HepG2 (cell line): ENCODE measurements around the gene RAPGEF5. TPM values are rescaled to one million over a fixed set of nuclear protein-coding genes. Genes with fewer than 3 reads are reported as not detected.

Source experiments
- ATF7 ChIP-seq, 2 experiments: fragments of 450-650 bp in 1 of 2; sonication (generic) in 1 of 2; formaldehyde crosslinking in 1 of 2; IDR thresholded peaks; 2 replicates each; pipeline versions ENCODE4 v1.4.0 to v1.6.1; 2016 to 2020; ENCODE audit warnings: antibody characterized with exemption in 1 of 2, mild to moderate bottlenecking in 1 of 2, missing genetic modification reagents in 1 of 2
- CBX5 ChIP-seq: sonication (generic); formaldehyde crosslinking; IDR thresholded peaks from 2 replicates; pipeline ENCODE4 v1.4.0; 2020; ENCODE audit warnings: missing genetic modification reagents, borderline replicate concordance
- GLI4 ChIP-seq: sonication (generic); formaldehyde crosslinking; IDR thresholded peaks from 2 replicates; pipeline ENCODE4 v1.5.1; 2020; ENCODE audit warnings: missing genetic modification reagents, mild to moderate bottlenecking, moderate library complexity, borderline replicate concordance
- GTF3A ChIP-seq: sonication (generic); formaldehyde crosslinking; conservative IDR thresholded peaks from 2 replicates; pipeline ENCODE4 v1.4.0; 2020; ENCODE audit warnings: mild to moderate bottlenecking, missing genetic modification reagents
- HES4 ChIP-seq: sonication (generic); formaldehyde crosslinking; IDR thresholded peaks from 2 replicates; pipeline ENCODE4 v1.9.0; 2021; ENCODE audit warnings: mild to moderate bottlenecking, missing genetic modification reagents, borderline replicate concordance
- HOXA5 ChIP-seq: sonication (generic); formaldehyde crosslinking; IDR thresholded peaks from 2 replicates; pipeline ENCODE4 v1.4.0; 2020; ENCODE audit warnings: missing genetic modification reagents
- KLF9 ChIP-seq: IDR thresholded peaks from 2 replicates; pipeline ENCODE4 v1.6.1; 2016; ENCODE audit warnings: low read depth
- RCOR2 ChIP-seq: IDR thresholded peaks from 2 replicates; pipeline ENCODE4 v1.6.1; 2016; ENCODE audit warnings: missing biosample characterization, missing genetic modification reagents
- RORA ChIP-seq: sonication (generic); formaldehyde crosslinking; IDR thresholded peaks from 2 replicates; pipeline ENCODE4 v1.5.0; 2020; ENCODE audit warnings: mild to moderate bottlenecking, missing genetic modification reagents, moderate library complexity
- SP140L ChIP-seq: sonication (generic); formaldehyde crosslinking; IDR thresholded peaks from 2 replicates; pipeline ENCODE4 v1.4.0; 2020; ENCODE audit warnings: missing genetic modification reagents, borderline replicate concordance
- TCF7 ChIP-seq: sonication (generic); IDR thresholded peaks from 2 replicates; pipeline ENCODE4 v1.6.1; 2016; ENCODE audit warnings: antibody characterized with exemption, low read depth
- YEATS4 ChIP-seq: sonication (generic); formaldehyde crosslinking; IDR thresholded peaks from 2 replicates; pipeline ENCODE4 v1.4.0; 2020; ENCODE audit warnings: missing genetic modification reagents, borderline replicate concordance
- ZBTB7A ChIP-seq: sonication (generic); formaldehyde crosslinking; IDR thresholded peaks from 2 replicates; pipeline ENCODE4 v1.8.0; 2022; ENCODE audit warnings: mild to moderate bottlenecking, missing genetic modification reagents
- ZFP36L1 ChIP-seq: sonication (generic); formaldehyde crosslinking; IDR thresholded peaks from 2 replicates; pipeline ENCODE4 v1.8.0; 2022; ENCODE audit warnings: mild to moderate bottlenecking, missing genetic modification reagents, moderate library complexity
- ZNF136 ChIP-seq: sonication (generic); formaldehyde crosslinking; IDR thresholded peaks from 2 replicates; pipeline ENCODE4 v1.8.1; 2022; ENCODE audit warnings: low read depth, mild to moderate bottlenecking, moderate library complexity, missing genetic modification reagents
- ZNF577 ChIP-seq: sonication (generic); formaldehyde crosslinking; IDR thresholded peaks from 2 replicates; pipeline ENCODE4 v1.4.0; 2020; ENCODE audit warnings: mild to moderate bottlenecking, low read depth, missing genetic modification reagents, borderline replicate concordance
- ZNF720 ChIP-seq: sonication (generic); formaldehyde crosslinking; IDR thresholded peaks from 2 replicates; pipeline ENCODE4 v1.4.0; 2020; ENCODE audit warnings: missing genetic modification reagents
- ZSCAN30 ChIP-seq: sonication (generic); formaldehyde crosslinking; IDR thresholded peaks from 2 replicates; pipeline ENCODE4 v1.5.0; 2020; ENCODE audit warnings: mild to moderate bottlenecking, missing genetic modification reagents
- polyA plus RNA-seq, 8 experiments: library from polyadenylated mRNA; depleted of rRNA in 3 of 8; stranded (reverse) in 7 of 8; unstranded in 1 of 8; fragments of >200 nt; fragmentation: Illumina TruSeq in 4 of 8; extraction: Trizol in 4 of 8; gene quantifications; 2 replicates each; pipeline versions ENCODE4 v1.2.1 to v1.2.3, GENCODE V29; 2011 to 2016; ENCODE audit warnings: low read depth in 4 of 8, missing spikeins in 1 of 8, mixed read lengths in 1 of 8; ENCODE audit not compliant: insufficient read depth in 1 of 8
- total RNA-seq, 5 experiments: library from RNA; depleted of rRNA; stranded (reverse); fragments of >200 nt; fragmentation: Illumina TruSeq; extraction: Trizol; gene quantifications; 2 replicates each; pipeline ENCODE4 v1.2.3, GENCODE V29; 2016; ENCODE audit warnings: low read depth in 1 of 5
- TF ChIP-seq, protein P1 (sequence below): IDR thresholded peaks from 2 replicates; pipeline ENCODE4 v1.6.1; 2016; ENCODE audit warnings: mild to moderate bottlenecking
- TF ChIP-seq, protein P2 (sequence below): sonication (generic); formaldehyde crosslinking; IDR thresholded peaks from 2 replicates; pipeline ENCODE4 v1.5.0; 2020; ENCODE audit warnings: mild to moderate bottlenecking, missing genetic modification reagents, borderline replicate concordance

Gene RAPGEF5
- total and polyA plus RNA-seq, 2 of the 13 experiments (the other 11 are each of a cell fraction or from before 2014, with no cell fraction given) = 17.1 to 23.4 TPM

DNA sequence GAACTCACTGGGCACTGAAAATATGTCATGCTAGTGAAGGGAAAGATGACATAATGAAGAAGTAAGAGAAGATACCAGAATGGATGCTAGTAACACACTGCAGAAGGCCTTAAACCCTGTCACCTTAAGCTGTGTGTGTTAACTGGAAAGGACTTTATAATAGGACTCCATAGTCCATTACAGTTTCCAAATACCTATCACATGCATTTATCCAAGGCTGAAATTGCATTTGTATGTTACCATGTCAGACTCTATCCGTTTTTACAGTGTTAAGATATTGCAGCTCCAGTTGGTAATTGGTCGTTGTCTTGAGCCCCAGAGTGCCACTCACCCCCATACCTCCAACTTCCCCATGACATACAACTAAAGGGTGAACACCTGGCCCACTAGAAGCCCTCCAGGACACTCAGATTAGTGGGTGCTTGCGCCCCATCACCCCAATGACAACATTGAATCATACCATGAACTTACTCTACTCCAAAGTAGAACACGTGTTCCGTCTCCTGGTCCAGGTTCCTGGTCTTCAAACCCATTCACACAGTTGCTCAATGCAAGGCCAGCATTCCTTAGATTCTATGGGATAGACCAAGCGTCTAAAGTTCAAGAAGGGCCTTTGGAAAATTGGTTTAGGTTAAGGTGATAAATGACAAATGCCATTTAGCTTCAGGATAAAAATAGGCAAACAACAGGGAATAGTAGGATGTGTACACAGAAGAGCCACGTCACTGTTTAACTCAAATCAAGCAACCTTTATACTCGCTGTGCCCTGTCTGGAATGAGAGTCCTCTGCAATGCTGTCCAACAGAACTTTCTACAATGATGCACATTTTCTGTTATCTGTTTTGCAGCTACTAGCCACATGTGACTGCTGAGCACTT is 2.1 kb upstream of the RAPGEF5 start (continued):
- TF ChIP-seq TCF7 (peak; percentile 70), GTF3A (CRISPR knock-in tag) (no peak), ZNF720 (CRISPR knock-in tag) (no peak), CBX5 (CRISPR knock-in tag) (peak; percentile 62; the same call in 1 of the 2 replicates), ZNF577 (no peak), ATF7 (IDR thresholded peaks at IDR 0.05) (peak; percentile 56), ATF7 (CRISPR knock-in tag; IDR thresholded peaks at IDR 0.05) (peak; percentile 83; the same call in 1 of the 2 replicates), ZFP36L1 (no peak), HES4 (CRISPR knock-in tag) (no peak), HOXA5 (CRISPR knock-in tag) (peak; percentile 73; the same call in 1 of the 2 replicates), SP140L (CRISPR knock-in tag) (0 out of 2 replicates have a peak, but pooled peaks have one; percentile 40), GLI4 (CRISPR knock-in tag) (no peak), RORA (CRISPR knock-in tag) (0 out of 2 replicates have a peak, but pooled peaks have one; percentile 71), ZSCAN30 (CRISPR knock-in tag) (peak; percentile 62; the same call in 1 of the 2 replicates), YEATS4 (CRISPR knock-in tag) (peak; percentile 75; the same call in 1 of the 2 replicates), ZNF136 (CRISPR knock-in tag) (no peak), RCOR2 (CRISPR knock-in tag) (peak; percentile 85), KLF9 (CRISPR knock-in tag) (0 out of 2 replicates have a peak, but pooled peaks have one; percentile 28), ZBTB7A (CRISPR knock-in tag) (no peak)
- TF ChIP-seq, protein P1, sequence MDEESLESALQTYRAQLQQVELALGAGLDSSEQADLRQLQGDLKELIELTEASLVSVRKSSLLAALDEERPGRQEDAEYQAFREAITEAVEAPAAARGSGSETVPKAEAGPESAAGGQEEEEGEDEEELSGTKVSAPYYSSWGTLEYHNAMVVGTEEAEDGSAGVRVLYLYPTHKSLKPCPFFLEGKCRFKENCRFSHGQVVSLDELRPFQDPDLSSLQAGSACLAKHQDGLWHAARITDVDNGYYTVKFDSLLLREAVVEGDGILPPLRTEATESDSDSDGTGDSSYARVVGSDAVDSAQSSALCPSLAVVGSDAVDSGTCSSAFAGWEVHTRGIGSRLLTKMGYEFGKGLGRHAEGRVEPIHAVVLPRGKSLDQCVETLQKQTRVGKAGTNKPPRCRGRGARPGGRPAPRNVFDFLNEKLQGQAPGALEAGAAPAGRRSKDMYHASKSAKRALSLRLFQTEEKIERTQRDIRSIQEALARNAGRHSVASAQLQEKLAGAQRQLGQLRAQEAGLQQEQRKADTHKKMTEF (CRISPR knock-in tag) = peak; percentile 93
- TF ChIP-seq, protein P2, sequence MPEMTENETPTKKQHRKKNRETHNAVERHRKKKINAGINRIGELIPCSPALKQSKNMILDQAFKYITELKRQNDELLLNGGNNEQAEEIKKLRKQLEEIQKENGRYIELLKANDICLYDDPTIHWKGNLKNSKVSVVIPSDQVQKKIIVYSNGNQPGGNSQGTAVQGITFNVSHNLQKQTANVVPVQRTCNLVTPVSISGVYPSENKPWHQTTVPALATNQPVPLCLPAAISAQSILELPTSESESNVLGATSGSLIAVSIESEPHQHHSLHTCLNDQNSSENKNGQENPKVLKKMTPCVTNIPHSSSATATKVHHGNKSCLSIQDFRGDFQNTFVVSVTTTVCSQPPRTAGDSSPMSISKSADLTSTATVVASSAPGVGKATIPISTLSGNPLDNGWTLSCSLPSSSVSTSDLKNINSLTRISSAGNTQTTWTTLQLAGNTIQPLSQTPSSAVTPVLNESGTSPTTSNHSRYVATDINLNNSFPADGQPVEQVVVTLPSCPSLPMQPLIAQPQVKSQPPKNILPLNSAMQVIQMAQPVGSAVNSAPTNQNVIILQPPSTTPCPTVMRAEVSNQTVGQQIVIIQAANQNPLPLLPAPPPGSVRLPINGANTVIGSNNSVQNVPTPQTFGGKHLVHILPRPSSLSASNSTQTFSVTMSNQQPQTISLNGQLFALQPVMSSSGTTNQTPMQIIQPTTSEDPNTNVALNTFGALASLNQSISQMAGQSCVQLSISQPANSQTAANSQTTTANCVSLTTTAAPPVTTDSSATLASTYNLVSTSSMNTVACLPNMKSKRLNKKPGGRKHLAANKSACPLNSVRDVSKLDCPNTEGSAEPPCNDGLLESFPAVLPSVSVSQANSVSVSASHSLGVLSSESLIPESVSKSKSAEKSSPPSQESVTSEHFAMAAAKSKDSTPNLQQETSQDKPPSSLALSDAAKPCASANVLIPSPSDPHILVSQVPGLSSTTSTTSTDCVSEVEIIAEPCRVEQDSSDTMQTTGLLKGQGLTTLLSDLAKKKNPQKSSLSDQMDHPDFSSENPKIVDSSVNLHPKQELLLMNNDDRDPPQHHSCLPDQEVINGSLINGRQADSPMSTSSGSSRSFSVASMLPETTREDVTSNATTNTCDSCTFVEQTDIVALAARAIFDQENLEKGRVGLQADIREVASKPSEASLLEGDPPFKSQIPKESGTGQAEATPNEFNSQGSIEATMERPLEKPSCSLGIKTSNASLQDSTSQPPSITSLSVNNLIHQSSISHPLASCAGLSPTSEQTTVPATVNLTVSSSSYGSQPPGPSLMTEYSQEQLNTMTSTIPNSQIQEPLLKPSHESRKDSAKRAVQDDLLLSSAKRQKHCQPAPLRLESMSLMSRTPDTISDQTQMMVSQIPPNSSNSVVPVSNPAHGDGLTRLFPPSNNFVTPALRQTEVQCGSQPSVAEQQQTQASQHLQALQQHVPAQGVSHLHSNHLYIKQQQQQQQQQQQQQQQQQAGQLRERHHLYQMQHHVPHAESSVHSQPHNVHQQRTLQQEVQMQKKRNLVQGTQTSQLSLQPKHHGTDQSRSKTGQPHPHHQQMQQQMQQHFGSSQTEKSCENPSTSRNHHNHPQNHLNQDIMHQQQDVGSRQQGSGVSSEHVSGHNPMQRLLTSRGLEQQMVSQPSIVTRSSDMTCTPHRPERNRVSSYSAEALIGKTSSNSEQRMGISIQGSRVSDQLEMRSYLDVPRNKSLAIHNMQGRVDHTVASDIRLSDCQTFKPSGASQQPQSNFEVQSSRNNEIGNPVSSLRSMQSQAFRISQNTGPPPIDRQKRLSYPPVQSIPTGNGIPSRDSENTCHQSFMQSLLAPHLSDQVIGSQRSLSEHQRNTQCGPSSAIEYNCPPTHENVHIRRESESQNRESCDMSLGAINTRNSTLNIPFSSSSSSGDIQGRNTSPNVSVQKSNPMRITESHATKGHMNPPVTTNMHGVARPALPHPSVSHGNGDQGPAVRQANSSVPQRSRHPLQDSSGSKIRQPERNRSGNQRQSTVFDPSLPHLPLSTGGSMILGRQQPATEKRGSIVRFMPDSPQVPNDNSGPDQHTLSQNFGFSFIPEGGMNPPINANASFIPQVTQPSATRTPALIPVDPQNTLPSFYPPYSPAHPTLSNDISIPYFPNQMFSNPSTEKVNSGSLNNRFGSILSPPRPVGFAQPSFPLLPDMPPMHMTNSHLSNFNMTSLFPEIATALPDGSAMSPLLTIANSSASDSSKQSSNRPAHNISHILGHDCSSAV (CRISPR knock-in tag) = no peak
